K562 (cell line): ENCODE data around the gene SATB2.

Experiments used
- BHLHE40 ChIP-seq: IDR thresholded peaks from 2 replicates; pipeline ENCODE4 v1.6.1; 2011; ENCODE audit warnings: low read length, improper control_type of control experiment
- GATA2 ChIP-seq: sonication (generic); formaldehyde crosslinking; IDR thresholded peaks from 2 replicates; pipeline ENCODE4 v1.4.0; 2020; ENCODE audit warnings: mild to moderate bottlenecking, missing genetic modification reagents
- MAFF ChIP-seq: IDR thresholded peaks from 2 replicates; pipeline ENCODE4 v1.6.1; 2012; ENCODE audit warnings: low read length, improper control_type of control experiment
- MAX ChIP-seq: sonication (generic); formaldehyde crosslinking; IDR thresholded peaks from 2 replicates; pipeline ENCODE4 v1.9.0; 2022; ENCODE audit warnings: mild to moderate bottlenecking, missing genetic modification reagents
- TF ChIP-seq, protein P1 (sequence below), 3 experiments: IDR thresholded peaks in 2 of 3; conservative IDR thresholded peaks in 1 of 3; 2 replicates each; pipeline ENCODE4 v1.5.1; 2011 to 2012; ENCODE audit warnings: low read length in 3 of 3, mild to moderate bottlenecking in 3 of 3, control low read depth in 2 of 3, improper control_type of control experiment in 1 of 3, inconsistent platforms in 1 of 3, low read depth in 1 of 3, mixed read lengths in 1 of 3, moderate library complexity in 1 of 3; ENCODE audit not compliant: insufficient read depth in 2 of 3
- TF ChIP-seq, protein P2 (sequence below), 2 experiments: fragments of 450-650 bp in 1 of 2; sonication (generic) in 1 of 2; formaldehyde crosslinking in 1 of 2; IDR thresholded peaks in 1 of 2; conservative IDR thresholded peaks in 1 of 2; 2 replicates each; pipeline versions ENCODE4 v1.6.1 to v1.8.1; 2016 to 2023; ENCODE audit warnings: mild to moderate bottlenecking in 2 of 2, moderate library complexity in 2 of 2, inconsistent platforms in 1 of 2, missing genetic modification reagents in 1 of 2

- no peak for TF ChIP-seq GATA2 (CRISPR knock-in tag)
- TF ChIP-seq MAFF, result no peak
- TF ChIP-seq, protein P1, sequence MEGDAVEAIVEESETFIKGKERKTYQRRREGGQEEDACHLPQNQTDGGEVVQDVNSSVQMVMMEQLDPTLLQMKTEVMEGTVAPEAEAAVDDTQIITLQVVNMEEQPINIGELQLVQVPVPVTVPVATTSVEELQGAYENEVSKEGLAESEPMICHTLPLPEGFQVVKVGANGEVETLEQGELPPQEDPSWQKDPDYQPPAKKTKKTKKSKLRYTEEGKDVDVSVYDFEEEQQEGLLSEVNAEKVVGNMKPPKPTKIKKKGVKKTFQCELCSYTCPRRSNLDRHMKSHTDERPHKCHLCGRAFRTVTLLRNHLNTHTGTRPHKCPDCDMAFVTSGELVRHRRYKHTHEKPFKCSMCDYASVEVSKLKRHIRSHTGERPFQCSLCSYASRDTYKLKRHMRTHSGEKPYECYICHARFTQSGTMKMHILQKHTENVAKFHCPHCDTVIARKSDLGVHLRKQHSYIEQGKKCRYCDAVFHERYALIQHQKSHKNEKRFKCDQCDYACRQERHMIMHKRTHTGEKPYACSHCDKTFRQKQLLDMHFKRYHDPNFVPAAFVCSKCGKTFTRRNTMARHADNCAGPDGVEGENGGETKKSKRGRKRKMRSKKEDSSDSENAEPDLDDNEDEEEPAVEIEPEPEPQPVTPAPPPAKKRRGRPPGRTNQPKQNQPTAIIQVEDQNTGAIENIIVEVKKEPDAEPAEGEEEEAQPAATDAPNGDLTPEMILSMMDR (IDR thresholded peaks at IDR 0.05 in 2 of 3, conservative IDR thresholded peaks at IDR 0.05 in 1 of 3; ENCODE audit: insufficient read depth in 2 of 3, low read depth in 1 of 3, low read length in 3 of 3), result no peak
- TF ChIP-seq, protein P2, sequence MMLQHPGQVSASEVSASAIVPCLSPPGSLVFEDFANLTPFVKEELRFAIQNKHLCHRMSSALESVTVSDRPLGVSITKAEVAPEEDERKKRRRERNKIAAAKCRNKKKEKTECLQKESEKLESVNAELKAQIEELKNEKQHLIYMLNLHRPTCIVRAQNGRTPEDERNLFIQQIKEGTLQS (IDR thresholded peaks at IDR 0.05), result no peak
- TF ChIP-seq, protein P2 (CRISPR knock-in tag; conservative IDR thresholded peaks at IDR 0.05), result no peak
- no peak for TF ChIP-seq MAX (CRISPR knock-in tag)
- TF ChIP-seq BHLHE40, result no peak
Measured at GRCh38 chr2:199462956-199463692, 5.4 kb upstream of the SATB2 start.
